OCI-LY1 (cell line): Measurements from ENCODE around the gene TMEM260.

Experiments
- H2AFZ ChIP-seq: fragments of 200-600 bp; sonication (generic), shearing (Covaris generic); 2 replicates; pipeline ENCODE4 v1.6.0; 2014; ENCODE audit warnings: antibody characterized with exemption, mild to moderate bottlenecking, low read length
- H3F3A ChIP-seq: fragments of 200-600 bp; sonication (generic), shearing (Covaris generic); 2 replicates; pipeline ENCODE4 v1.6.0; 2014; ENCODE audit warnings: mild to moderate bottlenecking, antibody characterized with exemption, low read length, moderate library complexity; ENCODE audit not compliant: insufficient read depth
- H3K27ac ChIP-seq: fragments of 200-600 bp; sonication (generic); 2 replicates; pipeline ENCODE4 v1.5.1; 2014; ENCODE audit warnings: low read length, mixed run types, mild to moderate bottlenecking, low read depth; ENCODE audit not compliant: poor library complexity, severe bottlenecking
- H3K27me3 ChIP-seq: fragments of 200-600 bp; sonication (generic); 2 replicates; pipeline ENCODE4 v1.6.0; 2014; ENCODE audit warnings: antibody characterized with exemption, mild to moderate bottlenecking, low read length, moderate library complexity; ENCODE audit not compliant: insufficient read depth
- H3K36me3 ChIP-seq: fragments of 200-600 bp; sonication (generic); 2 replicates; pipeline ENCODE4 v1.6.1; 2014; ENCODE audit warnings: mild to moderate bottlenecking, antibody characterized with exemption, low read length, moderate library complexity, mixed read lengths; ENCODE audit not compliant: insufficient read depth
- H3K4me1 ChIP-seq: fragments of 200-600 bp; sonication (generic); 2 replicates; pipeline ENCODE4 v1.5.1; 2014; ENCODE audit warnings: mild to moderate bottlenecking, low read length, moderate library complexity; ENCODE audit not compliant: insufficient read depth, severe bottlenecking
- H3K4me2 ChIP-seq: fragments of 200-600 bp; sonication (generic), shearing (Covaris generic); 2 replicates; pipeline ENCODE4 v1.6.1; 2014; ENCODE audit warnings: low read length
- H3K4me3 ChIP-seq: fragments of 200-600 bp; sonication (generic); 2 replicates; pipeline ENCODE4 v1.5.1; 2014; ENCODE audit warnings: low read length, low read depth, mild to moderate bottlenecking, mixed read lengths; ENCODE audit not compliant: poor library complexity, severe bottlenecking
- H3K79me2 ChIP-seq: fragments of 200-600 bp; shearing (Covaris generic); 2 replicates; pipeline ENCODE4 v1.6.1; 2016; ENCODE audit warnings: mixed run types, low read length, mixed read lengths; ENCODE audit not compliant: insufficient read depth
- H3K9ac ChIP-seq: fragments of 200-600 bp; sonication (generic), shearing (Covaris generic); 2 replicates; pipeline ENCODE4 v1.6.1; 2014; ENCODE audit warnings: mild to moderate bottlenecking, low read length, mixed read lengths
- H3K9me2 ChIP-seq: fragments of 200-600 bp; sonication (generic), shearing (Covaris generic); 2 replicates; pipeline ENCODE4 v1.6.1; 2014; ENCODE audit warnings: low read depth, mild to moderate bottlenecking, low read length, mixed read lengths
- H3K9me3 ChIP-seq: fragments of 200-600 bp; shearing (Covaris generic); 2 replicates; pipeline ENCODE4 v1.6.1; 2014; ENCODE audit warnings: low read length, mixed read lengths
- H4K20me1 ChIP-seq: fragments of 200-600 bp; sonication (generic), shearing (Covaris generic); 2 replicates; pipeline ENCODE4 v1.6.0; 2016; ENCODE audit warnings: mild to moderate bottlenecking, low read length; ENCODE audit not compliant: insufficient read depth
- EZH2 ChIP-seq: fragments of 200-600 bp; sonication (generic), shearing (Covaris generic); IDR thresholded peaks from 2 replicates; pipeline ENCODE4 v1.8.0; 2017; ENCODE audit warnings: borderline replicate concordance, mixed run types, mild to moderate bottlenecking, antibody characterized with exemption, low read length, moderate library complexity, mixed read lengths
- TF ChIP-seq, protein P1 (sequence below): fragments of 200-600 bp; sonication (generic), shearing (Covaris generic); IDR thresholded peaks from 2 replicates; pipeline ENCODE4 v1.5.1; 2017; ENCODE audit warnings: mild to moderate bottlenecking, antibody characterized with exemption, low read length, moderate library complexity, mixed read lengths

Gene TMEM260

DNA sequence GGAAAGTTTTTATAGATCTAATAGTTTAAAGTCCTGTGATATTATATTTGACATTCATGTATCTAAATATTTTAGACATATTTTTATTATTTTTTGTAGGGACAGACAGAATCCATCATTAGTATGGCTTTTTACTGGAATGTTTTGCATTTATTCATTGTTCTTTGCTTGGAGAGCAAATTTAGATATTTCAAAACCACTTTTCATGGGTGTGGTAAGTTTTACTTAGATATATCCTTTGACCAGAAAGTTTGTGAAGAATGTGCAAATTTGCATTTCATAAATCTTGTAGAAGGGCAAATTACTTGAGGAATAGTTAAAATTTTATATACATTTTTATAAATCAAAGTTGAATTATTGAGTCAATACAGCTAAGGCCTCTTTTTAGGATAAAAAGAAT, 37.5 kb downstream of the TMEM260 start:
- Histone ChIP-seq H3K9me2 (no peaks in the 10 kb centered on the region), H4K20me1 (no peaks in the 10 kb centered on the region), H3K9ac (no peak overlapping the region), H3F3A (no peaks in the 10 kb centered on the region), H2AFZ (no peak overlapping the region; the same call in 1 of the 2 replicates), H3K4me2 (no peak overlapping the region), H3K4me3 (no peak overlapping the region), H3K79me2 (no peaks in the 10 kb centered on the region), H3K9me3 (no peaks in the 10 kb centered on the region), H3K27ac (no peak overlapping the region), H3K27me3 (no peaks in the 10 kb centered on the region), H3K36me3 (peaks cover 21% of the 10 kb centered on the region; the same call in 1 of the 2 replicates), H3K4me1 (no peaks in the 10 kb centered on the region)
- TF ChIP-seq, protein P1, sequence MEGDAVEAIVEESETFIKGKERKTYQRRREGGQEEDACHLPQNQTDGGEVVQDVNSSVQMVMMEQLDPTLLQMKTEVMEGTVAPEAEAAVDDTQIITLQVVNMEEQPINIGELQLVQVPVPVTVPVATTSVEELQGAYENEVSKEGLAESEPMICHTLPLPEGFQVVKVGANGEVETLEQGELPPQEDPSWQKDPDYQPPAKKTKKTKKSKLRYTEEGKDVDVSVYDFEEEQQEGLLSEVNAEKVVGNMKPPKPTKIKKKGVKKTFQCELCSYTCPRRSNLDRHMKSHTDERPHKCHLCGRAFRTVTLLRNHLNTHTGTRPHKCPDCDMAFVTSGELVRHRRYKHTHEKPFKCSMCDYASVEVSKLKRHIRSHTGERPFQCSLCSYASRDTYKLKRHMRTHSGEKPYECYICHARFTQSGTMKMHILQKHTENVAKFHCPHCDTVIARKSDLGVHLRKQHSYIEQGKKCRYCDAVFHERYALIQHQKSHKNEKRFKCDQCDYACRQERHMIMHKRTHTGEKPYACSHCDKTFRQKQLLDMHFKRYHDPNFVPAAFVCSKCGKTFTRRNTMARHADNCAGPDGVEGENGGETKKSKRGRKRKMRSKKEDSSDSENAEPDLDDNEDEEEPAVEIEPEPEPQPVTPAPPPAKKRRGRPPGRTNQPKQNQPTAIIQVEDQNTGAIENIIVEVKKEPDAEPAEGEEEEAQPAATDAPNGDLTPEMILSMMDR: no peak
- no peak for TF ChIP-seq EZH2

DNA sequence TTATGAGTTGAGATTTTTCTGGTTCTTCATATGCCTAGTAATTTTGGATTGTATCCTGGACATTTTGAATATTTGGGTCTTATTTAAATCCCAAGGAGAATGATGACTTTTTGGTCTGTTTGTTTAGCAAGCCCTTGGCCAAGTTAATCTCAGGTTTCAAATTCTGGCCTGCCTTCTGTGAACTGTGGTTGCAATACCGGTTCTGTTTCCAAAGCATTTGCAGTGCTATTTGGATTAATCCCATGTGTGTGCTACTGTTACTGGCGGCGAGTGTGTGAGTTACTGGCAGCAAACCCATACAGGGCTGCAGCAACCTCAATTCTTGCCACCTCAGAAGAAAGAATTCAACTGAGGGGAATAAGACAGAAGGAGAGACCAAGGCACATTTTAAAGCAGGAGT, 51.1 kb downstream of the TMEM260 start:
- Histone ChIP-seq H3K27ac (no peak overlapping the region), H3K9ac (no peak overlapping the region), H3K36me3 (peaks cover 64% of the 10 kb centered on the region), H3K4me2 (no peak overlapping the region), H3K79me2 (no peaks in the 10 kb centered on the region), H2AFZ (no peak overlapping the region), H3K4me3 (no peak overlapping the region), H3F3A (no peaks in the 10 kb centered on the region), H4K20me1 (no peaks in the 10 kb centered on the region), H3K27me3 (no peaks in the 10 kb centered on the region), H3K9me3 (peaks cover 5% of the 10 kb centered on the region; the same call in 1 of the 2 replicates), H3K9me2 (no peaks in the 10 kb centered on the region), H3K4me1 (no peaks in the 10 kb centered on the region)
- no peak for TF ChIP-seq EZH2
- TF ChIP-seq, protein P1: no peak

DNA sequence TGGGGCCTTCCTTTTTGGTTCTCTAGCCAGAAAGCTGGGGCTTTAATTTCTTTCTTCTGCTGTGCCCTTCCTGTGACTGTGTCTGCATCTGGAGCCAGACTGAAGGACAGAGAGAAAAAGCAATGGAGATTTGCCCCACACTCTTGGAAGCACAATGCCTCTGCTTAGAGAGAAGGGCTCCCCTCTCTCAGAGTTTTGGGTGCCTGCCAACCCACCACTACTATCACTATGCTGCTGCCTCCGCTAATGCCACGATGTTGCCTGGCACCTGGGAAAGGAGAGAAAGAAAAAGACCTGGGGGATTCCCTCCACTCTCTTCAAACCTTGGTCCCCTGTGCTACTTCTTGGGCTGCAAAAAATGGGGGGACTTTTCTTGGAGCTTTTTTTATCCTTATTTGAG, 52.6 kb downstream of the TMEM260 start:
- H3K9ac ChIP-seq: no peak overlapping the region

More for the DNA sequence above, 52.6 kb downstream of the TMEM260 start:
- Histone ChIP-seq H3K4me2 (no peak overlapping the region), H3K9me2 (no peaks in the 10 kb centered on the region), H2AFZ (no peak overlapping the region), H3K79me2 (no peaks in the 10 kb centered on the region), H3K27ac (no peak overlapping the region), H4K20me1 (no peaks in the 10 kb centered on the region), H3K9me3 (peaks cover 5% of the 10 kb centered on the region; the same call in 1 of the 2 replicates), H3F3A (no peaks in the 10 kb centered on the region), H3K4me1 (no peaks in the 10 kb centered on the region), H3K27me3 (no peaks in the 10 kb centered on the region), H3K4me3 (no peak overlapping the region), H3K36me3 (peaks cover 74% of the 10 kb centered on the region)
- TF ChIP-seq, protein P1: no peak
- no peak for TF ChIP-seq EZH2
